ENCODE results near the gene WDR90.
"Not testable (repeated sequence)": the region's sequence is repeated elsewhere in the genome, so short reads cannot be mapped to it uniquely, and the experiment has no call there.

The WDR90 gene

DNA sequence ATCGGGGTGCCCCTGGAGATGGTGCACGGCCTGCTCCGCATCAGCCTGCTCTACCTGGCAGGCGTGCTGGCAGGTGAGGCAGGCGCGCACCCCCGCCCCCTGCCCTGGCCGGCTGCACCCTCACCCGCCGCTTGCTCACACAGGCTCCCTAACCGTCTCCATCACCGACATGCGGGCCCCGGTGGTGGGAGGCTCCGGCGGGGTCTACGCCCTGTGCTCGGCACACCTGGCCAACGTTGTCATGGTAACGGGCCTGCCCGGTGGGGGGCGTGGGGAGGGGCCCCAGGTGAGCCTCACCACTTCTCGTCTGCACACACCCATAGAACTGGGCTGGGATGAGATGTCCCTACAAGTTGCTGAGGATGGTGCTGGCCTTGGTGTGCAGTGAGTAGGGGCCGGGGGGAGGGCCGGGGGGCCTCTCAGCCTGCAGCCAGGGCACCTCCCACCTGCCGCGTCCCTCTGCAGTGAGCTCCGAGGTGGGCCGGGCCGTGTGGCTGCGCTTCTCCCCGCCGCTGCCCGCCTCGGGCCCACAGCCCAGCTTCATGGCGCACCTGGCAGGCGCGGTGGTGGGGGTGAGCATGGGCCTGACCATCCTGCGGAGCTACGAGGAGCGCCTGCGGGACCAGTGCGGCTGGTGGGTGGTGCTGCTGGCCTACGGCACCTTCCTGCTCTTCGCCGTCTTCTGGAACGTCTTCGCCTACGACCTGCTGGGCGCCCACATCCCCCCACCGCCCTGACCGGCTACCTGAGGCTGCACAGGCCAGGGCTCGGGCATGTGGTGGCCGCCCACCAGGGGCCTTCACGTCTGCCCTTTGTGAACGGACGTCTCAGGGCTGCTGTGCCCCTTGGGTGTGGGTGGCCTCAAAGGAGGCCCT, 28.4 kb downstream of the WDR90 start:
- no peak for DNase-seq

DNA sequence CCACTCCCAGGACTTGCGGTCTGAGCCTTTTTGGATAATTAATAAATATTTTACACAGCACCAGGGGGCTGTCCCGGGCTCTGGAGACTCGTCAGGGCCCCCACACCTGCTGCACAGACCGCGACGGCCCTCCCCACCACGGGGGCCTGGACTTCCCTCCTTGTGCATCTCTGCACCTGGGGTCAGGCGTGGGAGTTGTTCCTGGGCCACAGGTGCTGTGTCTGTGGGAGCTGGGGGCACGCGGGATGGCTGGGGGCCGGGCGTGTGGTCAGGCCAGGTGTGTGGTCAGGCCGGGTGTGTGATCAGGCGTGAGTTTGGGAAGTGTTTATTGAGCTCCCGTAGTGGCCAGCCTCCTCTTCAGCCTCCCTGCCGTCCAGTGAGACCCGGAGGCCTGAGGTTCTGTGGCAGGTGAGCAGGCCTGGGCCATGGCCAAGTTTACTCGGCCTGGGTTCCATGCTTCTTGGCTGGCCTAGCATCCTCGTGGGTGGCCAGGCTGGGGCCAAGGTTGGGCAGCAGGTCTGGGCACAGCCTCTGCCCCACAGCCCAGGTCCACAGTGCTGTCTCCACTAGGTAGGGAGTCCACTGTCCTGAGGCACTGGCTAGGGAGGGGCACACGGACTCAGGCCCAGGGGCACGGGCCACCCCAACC, 29.2 kb downstream of the WDR90 start:
- no peak for DNase-seq

- peak; percentile 42 for DNase-seq
These were observed 30.0 kb downstream of the WDR90 start for GRCh38 chr16:678858-679813.

DNA sequence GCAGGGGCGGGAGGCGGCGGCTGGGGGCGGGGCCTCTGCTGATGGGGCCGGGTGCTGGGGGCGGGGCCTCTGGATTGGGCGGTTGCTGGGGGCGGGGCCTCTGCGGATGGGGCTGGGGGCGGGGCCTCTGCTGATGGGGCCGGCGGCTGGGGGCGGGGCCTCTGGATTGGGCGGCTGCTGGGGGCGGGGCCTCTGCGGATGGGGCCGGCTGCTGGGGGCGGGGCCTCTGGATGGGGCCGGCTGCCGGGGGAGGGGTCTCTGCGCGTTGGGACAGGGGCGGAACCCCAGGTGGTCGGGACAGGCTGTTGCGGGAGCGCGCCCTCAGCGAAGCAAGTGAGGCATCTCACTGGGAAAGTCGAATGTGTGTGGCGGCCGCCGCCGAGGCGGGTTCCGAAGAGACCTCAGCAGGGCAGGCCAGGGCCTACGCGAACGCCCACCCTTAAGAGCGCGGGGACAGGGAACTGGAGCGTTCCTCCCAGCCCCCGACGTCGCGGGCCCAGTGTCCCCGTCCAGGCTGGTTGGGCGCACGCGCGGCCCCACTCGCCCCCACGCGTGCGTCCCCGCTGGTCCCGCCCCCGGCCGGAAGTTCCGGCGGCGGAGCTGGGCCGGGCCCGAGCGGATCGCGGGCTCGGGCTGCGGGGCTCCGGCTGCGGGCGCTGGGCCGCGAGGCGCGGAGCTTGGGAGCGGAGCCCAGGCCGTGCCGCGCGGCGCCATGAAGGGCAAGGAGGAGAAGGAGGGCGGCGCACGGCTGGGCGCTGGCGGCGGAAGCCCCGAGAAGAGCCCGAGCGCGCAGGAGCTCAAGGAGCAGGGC, 30.9 kb downstream of the WDR90 start, which contains the start of gene STUB1:
Gene STUB1 (plus strand): TSS at position 597 of the 811 bp plus-strand sequence. CDS start 116 bp downstream, at position 713.
- peak; percentile 91 for DNase-seq

DNA sequence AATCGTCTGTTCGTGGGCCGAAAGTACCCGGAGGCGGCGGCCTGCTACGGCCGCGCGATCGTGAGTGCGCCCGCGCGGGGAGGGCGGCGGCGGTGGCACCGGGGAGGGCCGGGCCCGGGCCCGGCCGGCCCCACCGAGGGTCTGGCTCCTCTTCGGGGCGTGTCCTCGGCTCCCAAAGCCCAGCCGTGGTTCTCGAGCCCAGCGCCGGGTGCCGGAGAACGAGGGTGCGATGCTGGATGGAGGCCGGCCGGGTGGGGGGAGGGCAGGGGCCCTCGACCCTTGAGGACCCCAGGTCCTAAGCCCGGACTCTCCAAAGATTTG, 31.4 kb downstream of the WDR90 start:
- no peak for DNase-seq

GRCh38 chr16:680967-681745, 32.0 kb downstream of the WDR90 start:
- no peak for DNase-seq

GRCh38 chr16:681746-682427, 32.7 kb downstream of the WDR90 start:
- DNase-seq = no peak

- DNase-seq = no peak
These were observed 33.6 kb downstream of the WDR90 start for GRCh38 chr16:682493-683395.

GRCh38 chr16:683396-684070, 34.4 kb downstream of the WDR90 start:
- DNase-seq = no peak

DNA sequence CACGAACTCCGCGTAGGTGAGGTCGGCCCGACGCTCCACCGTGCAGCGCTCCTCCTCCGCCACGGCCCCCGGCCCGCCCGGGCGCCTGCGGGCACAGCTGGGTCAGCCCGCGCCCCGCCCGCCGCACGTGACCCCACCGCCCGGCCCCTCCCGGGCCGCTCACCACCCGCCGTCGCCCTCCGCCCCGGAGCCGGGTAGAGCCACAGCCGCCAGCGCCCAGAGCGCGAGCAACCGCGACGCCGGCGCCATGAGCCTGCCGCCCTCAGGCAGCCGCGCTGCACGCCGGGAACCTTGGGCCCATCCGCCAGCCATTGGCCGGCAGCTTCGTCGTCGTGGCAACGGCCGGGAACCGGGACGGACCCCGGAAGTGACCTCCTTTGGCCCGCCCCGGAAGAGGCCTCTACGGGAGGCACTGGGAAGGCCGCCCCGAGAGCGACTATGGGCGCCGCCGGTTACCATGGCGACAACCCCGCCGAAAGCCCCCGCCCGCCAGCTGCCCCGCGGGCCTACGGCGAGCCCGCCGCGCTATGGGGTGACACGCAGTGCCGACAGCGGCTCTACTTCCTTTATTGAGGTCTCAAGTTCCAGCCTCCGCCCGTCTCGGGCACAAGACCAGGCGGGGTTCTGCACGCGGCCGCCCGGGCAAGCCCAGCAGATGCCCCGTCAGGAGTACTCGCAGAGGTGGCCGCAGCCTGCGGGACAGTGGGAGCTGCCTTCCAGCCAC, 35.1 kb downstream of the WDR90 start, which contains the start of gene JMJD8:
Gene JMJD8 (minus strand): TSS at position 264 of the 724 bp plus-strand sequence. CDS start 15 bp downstream, at position 249.
- DNase-seq = peak; percentile 94

GRCh38 chr16:684961-685696, 36.0 kb downstream of the WDR90 start:
- DNase-seq = no peak

- no peak for DNase-seq
These were observed 36.8 kb downstream of the WDR90 start for GRCh38 chr16:685967-686366.

DNA sequence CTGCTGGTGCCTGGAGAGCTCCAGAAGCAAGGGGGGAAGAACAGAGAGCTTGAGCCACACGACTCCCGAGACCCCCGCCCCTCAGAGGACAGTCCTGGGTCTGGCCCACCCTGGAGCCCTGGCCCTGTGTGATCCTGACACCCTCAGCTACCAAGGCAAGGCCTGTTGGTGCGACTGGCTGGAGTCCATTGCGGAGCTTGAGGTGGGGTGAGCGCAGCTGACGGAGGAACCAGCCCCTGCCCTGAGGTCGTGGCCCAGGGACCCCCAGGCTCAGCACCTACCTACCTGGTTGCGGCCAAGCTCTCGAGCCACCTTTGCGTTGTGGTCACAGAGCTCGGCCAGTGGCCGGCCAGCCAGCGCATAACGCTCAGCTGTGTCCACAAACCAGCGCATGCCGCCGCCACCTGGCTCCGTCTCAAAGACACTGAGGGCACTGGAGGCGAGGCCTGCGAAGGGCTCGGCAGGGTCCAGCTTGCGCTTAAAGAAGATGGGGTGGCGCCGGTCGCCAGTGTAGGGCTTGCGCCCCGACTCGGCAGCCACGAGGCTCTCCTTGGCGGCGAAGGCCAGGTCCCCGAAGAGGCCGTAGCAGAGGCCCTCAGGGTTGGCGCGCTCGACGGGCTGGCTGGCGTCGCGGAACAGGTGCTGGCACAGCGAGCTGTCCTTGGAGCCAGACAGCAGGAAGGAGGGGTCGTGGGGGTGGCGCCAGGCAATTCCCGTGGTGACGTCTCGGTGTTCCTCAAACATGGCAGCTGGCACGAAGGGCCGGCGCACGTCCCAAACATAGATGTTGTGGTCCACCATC, 37.5 kb downstream of the WDR90 start:
- DNase-seq = no peak

DNA sequence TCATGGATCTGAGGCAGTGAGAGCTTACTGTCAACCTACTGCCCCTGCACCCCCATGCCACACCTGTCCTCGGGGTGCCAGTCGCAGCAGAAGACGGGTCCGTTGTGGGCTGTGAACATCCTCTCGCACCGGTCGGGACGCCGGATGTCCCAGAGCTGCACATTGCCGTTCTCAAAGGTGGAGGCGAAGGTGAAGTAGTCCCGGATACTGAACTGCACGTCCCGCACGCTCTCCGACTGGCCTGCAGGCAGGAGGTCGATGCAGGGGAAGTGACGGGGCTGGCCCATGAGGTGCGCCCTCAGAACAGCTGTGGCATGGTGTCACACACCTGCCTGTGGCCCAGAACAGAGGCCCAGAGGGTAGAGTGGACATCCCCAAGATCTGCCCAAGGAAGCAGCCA, 38.3 kb downstream of the WDR90 start:
- DNase-seq = no peak

- no peak for DNase-seq
These were observed 40.2 kb downstream of the WDR90 start for GRCh38 chr16:689175-689897.

DNA sequence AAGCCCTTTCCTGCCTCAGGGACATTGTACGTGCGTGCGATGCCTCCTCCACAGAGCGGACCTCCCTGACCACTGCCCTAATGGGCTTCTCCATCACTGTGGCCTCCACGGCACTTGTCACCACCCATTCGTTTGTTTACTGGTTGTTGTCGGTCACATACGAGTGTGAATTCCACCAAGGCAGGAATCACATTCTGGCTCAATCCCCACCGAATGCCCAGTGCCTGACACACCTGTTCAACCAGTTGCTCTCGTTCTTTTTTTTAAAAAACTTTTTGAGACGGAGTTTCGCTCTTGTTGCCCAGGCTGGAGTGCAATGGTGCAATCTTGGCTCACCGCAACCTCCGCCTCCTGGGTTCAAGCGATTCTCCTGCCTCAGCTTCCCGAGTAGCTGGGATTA, 42.1 kb downstream of the WDR90 start:
- DNase-seq = not testable (repeated sequence)

All from T-helper 9 cell (primary cell).